Cardiac muscle cell (in vitro differentiated cells and primary cell): ENCODE results near the gene CARMIL3. TPM values are rescaled to one million over a fixed set of nuclear protein-coding genes. Genes with fewer than 3 reads are reported as not detected.

Experiments used
- DNase-seq, 2 donors: peaks; one replicate each; pipeline versions ENCODE4 v3.0.0 to v3.0.0-alpha.2; 2010 to 2017; ENCODE audit warnings: low read depth in 1 of 2, low spot score in 1 of 2
- H3K27ac ChIP-seq: fragments of 200-600 bp; sonication (generic); 2 replicates; pipeline ENCODE4 v1.5.1; 2016
- H3K27me3 ChIP-seq: fragments of 200-600 bp; sonication (generic); 2 replicates; pipeline ENCODE4 v1.6.0; 2016; ENCODE audit warnings: control low read depth
- H3K36me3 ChIP-seq: fragments of 200-600 bp; sonication (generic); 2 replicates; pipeline ENCODE4 v1.5.1; 2016; ENCODE audit warnings: control low read depth
- H3K4me1 ChIP-seq: fragments of 200-600 bp; sonication (generic); 2 replicates; pipeline ENCODE4 v1.8.1; 2017; ENCODE audit warnings: low read depth, mild to moderate bottlenecking, mixed run types
- H3K4me3 ChIP-seq: fragments of 200-600 bp; sonication (generic); 2 replicates; pipeline ENCODE4 v1.5.1; 2016; ENCODE audit warnings: mild to moderate bottlenecking
- H3K9me3 ChIP-seq: fragments of 200-600 bp; sonication (generic); 2 replicates; pipeline ENCODE4 v1.5.1; 2017; ENCODE audit warnings: low read depth, mild to moderate bottlenecking, control low read depth
- polyA plus RNA-seq: library from polyadenylated mRNA; unstranded; fragments of >200 nt; fragmentation: Nextera tagmentation; extraction: Ambion mirVana; gene quantifications from 2 replicates; pipeline ENCODE4 v1.2.1, GENCODE V29; 2016
- total RNA-seq: library from RNA; depleted of rRNA; stranded (reverse); fragments of >200 nt; gene quantifications from 2 replicates; pipeline ENCODE4 v1.2.3, GENCODE V29; 2016
- TF ChIP-seq, protein P1 (sequence below): IDR thresholded peaks from 2 replicates; pipeline ENCODE4 v1.5.1; 2012; ENCODE audit warnings: low read depth, mild to moderate bottlenecking, low read length

Gene CARMIL3
- total and polyA plus RNA-seq, 2 experiments from 2014 or later = 0.06 to 0.22 TPM

GRCh38 chr14:24094841-24095270 lies 43.0 kb downstream of the CARMIL3 start:
- no peaks in the 10 kb centered on the region for H3K36me3 ChIP-seq
- TF ChIP-seq, protein P1, sequence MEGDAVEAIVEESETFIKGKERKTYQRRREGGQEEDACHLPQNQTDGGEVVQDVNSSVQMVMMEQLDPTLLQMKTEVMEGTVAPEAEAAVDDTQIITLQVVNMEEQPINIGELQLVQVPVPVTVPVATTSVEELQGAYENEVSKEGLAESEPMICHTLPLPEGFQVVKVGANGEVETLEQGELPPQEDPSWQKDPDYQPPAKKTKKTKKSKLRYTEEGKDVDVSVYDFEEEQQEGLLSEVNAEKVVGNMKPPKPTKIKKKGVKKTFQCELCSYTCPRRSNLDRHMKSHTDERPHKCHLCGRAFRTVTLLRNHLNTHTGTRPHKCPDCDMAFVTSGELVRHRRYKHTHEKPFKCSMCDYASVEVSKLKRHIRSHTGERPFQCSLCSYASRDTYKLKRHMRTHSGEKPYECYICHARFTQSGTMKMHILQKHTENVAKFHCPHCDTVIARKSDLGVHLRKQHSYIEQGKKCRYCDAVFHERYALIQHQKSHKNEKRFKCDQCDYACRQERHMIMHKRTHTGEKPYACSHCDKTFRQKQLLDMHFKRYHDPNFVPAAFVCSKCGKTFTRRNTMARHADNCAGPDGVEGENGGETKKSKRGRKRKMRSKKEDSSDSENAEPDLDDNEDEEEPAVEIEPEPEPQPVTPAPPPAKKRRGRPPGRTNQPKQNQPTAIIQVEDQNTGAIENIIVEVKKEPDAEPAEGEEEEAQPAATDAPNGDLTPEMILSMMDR = no peak
- H3K27ac ChIP-seq = no peak overlapping the region

GRCh38 chr14:24095271-24096068 lies 43.7 kb downstream of the CARMIL3 start:
- H3K27me3 ChIP-seq = no peaks in the 10 kb centered on the region
- no peak overlapping the region for H3K27ac ChIP-seq
- H3K36me3 ChIP-seq = no peaks in the 10 kb centered on the region
- peak overlapping the region; percentile 45 for H3K4me3 ChIP-seq
- no peaks in the 10 kb centered on the region for H3K9me3 ChIP-seq
- DNase-seq = peak; percentile 9 to 50
- TF ChIP-seq, protein P1 = no peak
- H3K4me1 ChIP-seq = peaks cover 7% of the 10 kb centered on the region

More at GRCh38 chr14:24094841-24095270, 43.0 kb downstream of the CARMIL3 start:
- Histone ChIP-seq H3K9me3 (no peaks in the 10 kb centered on the region), H3K4me1 (peaks cover 7% of the 10 kb centered on the region), H3K27me3 (no peaks in the 10 kb centered on the region), H3K4me3 (peak overlapping the region; percentile 45)
- DNase-seq = peak in 1 of 2 donors; percentile 16

GRCh38 chr14:24096545-24097181 lies 44.9 kb downstream of the CARMIL3 start:
- peaks cover 7% of the 10 kb centered on the region for H3K4me1 ChIP-seq
- DNase-seq = no peak
- TF ChIP-seq, protein P1 = no peak
- no peak overlapping the region for H3K27ac ChIP-seq
- H3K27me3 ChIP-seq = no peaks in the 10 kb centered on the region
- H3K36me3 ChIP-seq = no peaks in the 10 kb centered on the region
- no peaks in the 10 kb centered on the region for H3K9me3 ChIP-seq
- H3K4me3 ChIP-seq = no peak overlapping the region

DNA sequence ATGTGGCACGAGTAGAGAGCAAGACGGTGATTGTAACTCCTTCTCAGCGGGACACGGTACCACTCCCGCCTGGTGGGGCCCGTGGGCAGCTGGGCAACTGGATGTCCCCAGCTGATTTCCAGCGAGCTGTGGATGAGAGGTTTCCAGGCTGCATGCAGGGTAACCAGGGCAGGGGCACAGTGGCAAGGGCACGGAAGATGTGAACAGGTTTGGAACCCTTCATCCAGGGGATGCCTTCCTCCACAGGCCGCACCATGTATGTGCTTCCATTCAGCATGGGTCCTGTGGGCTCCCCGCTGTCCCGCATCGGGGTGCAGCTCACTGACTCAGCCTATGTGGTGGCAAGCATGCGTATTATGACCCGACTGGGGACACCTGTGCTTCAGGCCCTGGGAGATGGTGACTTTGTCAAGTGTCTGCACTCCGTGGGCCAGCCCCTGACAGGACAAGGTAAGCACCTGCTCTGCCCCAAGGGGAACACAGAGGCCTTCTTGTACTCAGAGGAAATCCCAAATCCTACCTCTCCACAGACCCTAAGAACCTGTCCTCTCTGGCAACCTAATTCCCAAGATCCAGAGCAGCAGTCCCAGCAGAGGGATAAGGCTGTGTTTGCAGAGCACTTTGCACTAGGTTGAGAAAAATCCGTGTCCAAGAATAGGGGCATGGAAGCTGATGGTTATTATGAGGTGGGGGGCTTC lies 46.6 kb downstream of the CARMIL3 start:
- Histone ChIP-seq H3K27me3 (no peaks in the 10 kb centered on the region), H3K4me1 (peaks cover 7% of the 10 kb centered on the region), H3K4me3 (no peak overlapping the region), H3K36me3 (no peaks in the 10 kb centered on the region), H3K9me3 (no peaks in the 10 kb centered on the region), H3K27ac (no peak overlapping the region)
- no peak for DNase-seq
- TF ChIP-seq, protein P1 = no peak

GRCh38 chr14:24098927-24099813 lies 47.4 kb downstream of the CARMIL3 start:
- Histone ChIP-seq H3K4me3 (no peak overlapping the region), H3K9me3 (no peaks in the 10 kb centered on the region), H3K4me1 (peaks cover 7% of the 10 kb centered on the region), H3K27ac (no peak overlapping the region), H3K27me3 (no peaks in the 10 kb centered on the region), H3K36me3 (no peaks in the 10 kb centered on the region)
- DNase-seq = no peak
- TF ChIP-seq, protein P1 = no peak
